Astrocyte (in vitro differentiated cells and primary cell): ENCODE data around the gene TBC1D22B. TPM values are rescaled to one million over a fixed set of nuclear protein-coding genes. Genes with fewer than 3 reads are reported as not detected.

Experiments used
- DNase-seq: peaks from one replicate; pipeline ENCODE4 v3.0.0-alpha.2; 2010; ENCODE audit warnings: low read depth
- FAIRE-seq: peaks from 2 replicates; lab custom pipeline; 2011; peaks lifted over from hg19 to GRCh38; lab: Jason Lieb, UNC
- H2AFZ ChIP-seq: 2 replicates; pipeline ENCODE4 v1.6.0; 2012; ENCODE audit warnings: low read depth, low read length, inconsistent platforms
- H3K27ac ChIP-seq: 2 replicates; pipeline ENCODE4 v1.5.1; 2011; ENCODE audit warnings: low read depth, low read length, inconsistent platforms
- H3K27me3 ChIP-seq: 2 replicates; pipeline ENCODE4 v1.6.0; 2011; ENCODE audit warnings: low read length, inconsistent platforms; ENCODE audit not compliant: insufficient read depth
- H3K36me3 ChIP-seq: 2 replicates; pipeline ENCODE4 v1.5.1; 2011; ENCODE audit warnings: low read length, inconsistent platforms; ENCODE audit not compliant: insufficient read depth
- H3K4me1 ChIP-seq: 2 replicates; pipeline ENCODE4 v1.5.1; 2011; ENCODE audit warnings: low read length, inconsistent platforms; ENCODE audit not compliant: insufficient read depth
- H3K4me2 ChIP-seq: 2 replicates; pipeline ENCODE4 v1.6.0; 2012; ENCODE audit warnings: low read length, inconsistent platforms
- H3K4me3 ChIP-seq: 2 replicates; pipeline ENCODE4 v1.5.1; 2011; ENCODE audit warnings: low read depth, mild to moderate bottlenecking, low read length, inconsistent platforms; ENCODE audit not compliant: insufficient read depth
- H3K79me2 ChIP-seq: 2 replicates; pipeline ENCODE4 v1.6.0; 2012; ENCODE audit warnings: mild to moderate bottlenecking, low read length, inconsistent platforms; ENCODE audit not compliant: insufficient read depth
- H3K9ac ChIP-seq: 2 replicates; pipeline ENCODE4 v1.6.0; 2012; ENCODE audit warnings: mild to moderate bottlenecking, low read length, inconsistent platforms
- H3K9me3 ChIP-seq: 2 replicates; pipeline ENCODE4 v1.5.1; 2012; ENCODE audit warnings: low read depth, mild to moderate bottlenecking, low read length, inconsistent platforms; ENCODE audit not compliant: insufficient read depth
- H4K20me1 ChIP-seq: 2 replicates; pipeline ENCODE4 v1.6.0; 2012; ENCODE audit warnings: low read length, inconsistent platforms; ENCODE audit not compliant: insufficient read depth
- H3K27ac Mint-ChIP-seq: one replicate; pipeline ENCODE4 v1.8.0; 2021; ENCODE audit warnings: mild to moderate bottlenecking, mixed read lengths; ENCODE audit not compliant: unreplicated experiment
- H3K27me3 Mint-ChIP-seq: one replicate; pipeline ENCODE4 v1.8.0; 2021; ENCODE audit warnings: low read depth, mixed read lengths; ENCODE audit not compliant: unreplicated experiment
- H3K36me3 Mint-ChIP-seq: one replicate; pipeline ENCODE4 v1.8.0; 2021; ENCODE audit warnings: low read depth, mixed read lengths; ENCODE audit not compliant: unreplicated experiment
- H3K4me1 Mint-ChIP-seq: one replicate; pipeline ENCODE4 v1.8.0; 2021; ENCODE audit warnings: low read depth, mixed read lengths; ENCODE audit not compliant: unreplicated experiment
- H3K4me3 Mint-ChIP-seq: one replicate; pipeline ENCODE4 v1.8.0; 2021; ENCODE audit warnings: mild to moderate bottlenecking, moderate library complexity, mixed read lengths; ENCODE audit not compliant: unreplicated experiment
- H3K9me3 Mint-ChIP-seq: one replicate; pipeline ENCODE4 v1.8.0; 2021; ENCODE audit warnings: mild to moderate bottlenecking, mixed read lengths; ENCODE audit not compliant: unreplicated experiment
- EZH2 ChIP-seq: IDR thresholded peaks from 2 replicates; pipeline ENCODE4 v1.6.1; 2012; ENCODE audit warnings: mild to moderate bottlenecking, low read length, inconsistent platforms; ENCODE audit not compliant: insufficient read depth
- total RNA-seq: library from RNA; stranded (reverse); gene quantifications from 2 replicates; pipeline ENCODE4 v1.2.1, GENCODE V29; 2021
- TF ChIP-seq, protein P1 (sequence below): IDR thresholded peaks from 2 replicates; pipeline ENCODE4 v1.5.1; 2011; ENCODE audit warnings: low read depth, mild to moderate bottlenecking, inconsistent platforms, low read length, moderate library complexity; ENCODE audit not compliant: insufficient read depth

Gene TBC1D22B
- total RNA-seq, 1 donor from 2014 or later, result 10.8 TPM

DNA sequence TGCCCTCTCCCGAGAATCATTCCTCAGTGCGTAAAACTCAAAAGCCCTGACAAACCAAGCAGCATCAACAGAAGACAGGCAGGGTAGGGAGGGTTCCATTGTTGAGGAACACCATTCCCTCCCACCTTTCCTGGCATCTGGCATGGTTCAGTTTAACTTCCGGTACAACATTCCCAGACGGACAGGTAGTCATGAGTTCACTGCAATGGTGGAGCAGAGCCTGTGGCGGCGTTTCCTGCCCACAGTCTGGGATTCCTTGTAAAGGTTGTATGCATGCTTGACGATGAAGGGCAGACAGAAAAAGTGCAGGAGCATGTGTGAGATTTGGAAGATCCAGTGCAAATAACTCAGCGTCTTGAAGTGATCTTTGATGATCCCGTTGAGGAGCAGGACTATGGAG is 45.3 kb upstream of the TBC1D22B start:
- H3K36me3 Mint-ChIP-seq, result no peaks in the 10 kb centered on the region
- H3K27me3 ChIP-seq, result peaks cover 3% of the 10 kb centered on the region
- H3K9me3 Mint-ChIP-seq, result no peaks in the 10 kb centered on the region
- no peak overlapping the region for H3K4me3 ChIP-seq
- no peaks in the 10 kb centered on the region for H3K27me3 Mint-ChIP-seq
- no peak overlapping the region for H3K27ac ChIP-seq
- DNase-seq, result no peak
- H4K20me1 ChIP-seq, result no peaks in the 10 kb centered on the region
- no peak overlapping the region for H3K4me3 Mint-ChIP-seq
- no peaks in the 10 kb centered on the region for H3K79me2 ChIP-seq
- H2AFZ ChIP-seq, result no peak overlapping the region
- H3K27ac Mint-ChIP-seq, result no peak overlapping the region
- no peaks in the 10 kb centered on the region for H3K36me3 ChIP-seq
- no peak for FAIRE-seq
- no peaks in the 10 kb centered on the region for H3K4me1 ChIP-seq
- no peaks in the 10 kb centered on the region for H3K9me3 ChIP-seq
- no peak for TF ChIP-seq EZH2
- TF ChIP-seq, protein P1, sequence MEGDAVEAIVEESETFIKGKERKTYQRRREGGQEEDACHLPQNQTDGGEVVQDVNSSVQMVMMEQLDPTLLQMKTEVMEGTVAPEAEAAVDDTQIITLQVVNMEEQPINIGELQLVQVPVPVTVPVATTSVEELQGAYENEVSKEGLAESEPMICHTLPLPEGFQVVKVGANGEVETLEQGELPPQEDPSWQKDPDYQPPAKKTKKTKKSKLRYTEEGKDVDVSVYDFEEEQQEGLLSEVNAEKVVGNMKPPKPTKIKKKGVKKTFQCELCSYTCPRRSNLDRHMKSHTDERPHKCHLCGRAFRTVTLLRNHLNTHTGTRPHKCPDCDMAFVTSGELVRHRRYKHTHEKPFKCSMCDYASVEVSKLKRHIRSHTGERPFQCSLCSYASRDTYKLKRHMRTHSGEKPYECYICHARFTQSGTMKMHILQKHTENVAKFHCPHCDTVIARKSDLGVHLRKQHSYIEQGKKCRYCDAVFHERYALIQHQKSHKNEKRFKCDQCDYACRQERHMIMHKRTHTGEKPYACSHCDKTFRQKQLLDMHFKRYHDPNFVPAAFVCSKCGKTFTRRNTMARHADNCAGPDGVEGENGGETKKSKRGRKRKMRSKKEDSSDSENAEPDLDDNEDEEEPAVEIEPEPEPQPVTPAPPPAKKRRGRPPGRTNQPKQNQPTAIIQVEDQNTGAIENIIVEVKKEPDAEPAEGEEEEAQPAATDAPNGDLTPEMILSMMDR, result no peak
- H3K4me2 ChIP-seq, result no peak overlapping the region
- H3K9ac ChIP-seq, result no peak overlapping the region
- H3K4me1 Mint-ChIP-seq, result peaks cover 10% of the 10 kb centered on the region

DNA sequence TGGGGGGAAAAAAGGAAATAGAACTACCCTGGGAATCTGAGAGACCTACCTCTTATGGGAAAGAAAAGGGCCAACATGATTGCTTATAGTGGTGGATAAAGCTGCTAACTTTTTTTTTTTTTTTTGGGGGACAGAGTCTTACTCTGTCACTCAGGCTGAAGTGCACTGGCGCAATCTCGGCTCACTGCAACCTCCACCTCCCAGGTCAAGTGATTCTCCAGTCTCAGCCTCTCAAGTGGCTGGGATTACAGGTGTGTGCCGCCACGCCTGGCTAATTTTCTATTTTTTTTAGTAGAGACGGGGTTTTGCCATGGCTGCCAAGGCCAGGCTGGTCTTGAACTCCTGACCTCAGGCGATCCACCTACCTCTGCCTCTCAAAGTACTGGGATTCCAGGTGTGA is 39.5 kb upstream of the TBC1D22B start:
- H3K9ac ChIP-seq, result no peak overlapping the region
- TF ChIP-seq EZH2, result no peak
- TF ChIP-seq, protein P1, result no peak
- Mint-ChIP-seq H3K4me3 (no peak overlapping the region), H3K27me3 (no peaks in the 10 kb centered on the region), H3K9me3 (no peaks in the 10 kb centered on the region), H3K27ac (no peak overlapping the region), H3K36me3 (no peaks in the 10 kb centered on the region), H3K4me1 (peaks cover 4% of the 10 kb centered on the region)
- no peaks in the 10 kb centered on the region for H4K20me1 ChIP-seq
- no peaks in the 10 kb centered on the region for H3K36me3 ChIP-seq
- no peak overlapping the region for H3K27ac ChIP-seq
- no peak overlapping the region for H2AFZ ChIP-seq
- no peaks in the 10 kb centered on the region for H3K27me3 ChIP-seq
- no peak overlapping the region for H3K4me2 ChIP-seq
- H3K4me3 ChIP-seq, result no peak overlapping the region
- no peaks in the 10 kb centered on the region for H3K79me2 ChIP-seq
- no peaks in the 10 kb centered on the region for H3K9me3 ChIP-seq
- no peak for DNase-seq
- peaks cover 5% of the 10 kb centered on the region for H3K4me1 ChIP-seq
- no peak for FAIRE-seq

DNA sequence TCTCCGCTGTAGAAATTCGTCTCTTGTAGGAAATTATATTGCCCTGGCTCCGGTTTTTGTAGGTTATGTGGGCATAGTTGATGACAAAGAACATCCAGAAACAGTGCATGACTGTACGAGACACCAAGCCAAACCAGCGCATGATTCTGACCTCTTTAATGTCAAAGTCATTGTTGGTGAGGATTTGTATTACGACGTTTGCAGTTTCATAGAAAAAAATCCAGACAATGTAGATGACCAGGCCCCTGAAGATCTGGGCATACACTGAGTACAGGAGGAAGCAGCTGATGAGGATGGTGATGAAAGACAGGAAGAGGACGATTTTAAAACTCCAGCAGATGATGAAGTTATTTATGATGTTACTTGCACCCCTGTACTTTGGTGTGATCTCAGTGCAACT is 39.1 kb upstream of the TBC1D22B start:
- TF ChIP-seq, protein P1, result no peak
- TF ChIP-seq EZH2, result no peak
- H3K4me1 Mint-ChIP-seq, result peaks cover 5% of the 10 kb centered on the region
- H3K4me3 ChIP-seq, result no peak overlapping the region
- H3K27ac Mint-ChIP-seq, result no peak overlapping the region
- H3K9me3 Mint-ChIP-seq, result no peaks in the 10 kb centered on the region
- H3K27me3 Mint-ChIP-seq, result no peaks in the 10 kb centered on the region
- H3K4me3 Mint-ChIP-seq, result no peak overlapping the region
- H3K4me2 ChIP-seq, result no peak overlapping the region
- no peak overlapping the region for H2AFZ ChIP-seq
- FAIRE-seq, result no peak
- peaks cover 6% of the 10 kb centered on the region for H3K4me1 ChIP-seq
- no peak overlapping the region for H3K9ac ChIP-seq
- H3K36me3 ChIP-seq, result no peaks in the 10 kb centered on the region
- H3K36me3 Mint-ChIP-seq, result no peaks in the 10 kb centered on the region
- H3K27ac ChIP-seq, result no peak overlapping the region
- no peaks in the 10 kb centered on the region for H4K20me1 ChIP-seq
- H3K79me2 ChIP-seq, result no peaks in the 10 kb centered on the region
- H3K9me3 ChIP-seq, result no peaks in the 10 kb centered on the region
- H3K27me3 ChIP-seq, result no peaks in the 10 kb centered on the region
- no peak for DNase-seq
